Choroid plexus epithelial cell (primary cell): Measurements from ENCODE around the gene SLFN5.

Experiments used
- DNase-seq: peaks from one replicate; pipeline ENCODE4 v3.0.0-alpha.2; 2010; ENCODE audit warnings: low read depth
- H3K4me3 ChIP-seq: 2 replicates; pipeline ENCODE4 v1.5.1; 2011; ENCODE audit warnings: low read depth, mild to moderate bottlenecking, control low read depth, low read length, moderate library complexity
- CTCF ChIP-seq: conservative IDR thresholded peaks from 2 replicates; pipeline ENCODE4 v1.5.1; 2011; ENCODE audit warnings: low read depth, mild to moderate bottlenecking, control low read depth, inconsistent platforms, low read length, moderate library complexity

Gene SLFN5

GRCh38 chr17:35312790-35313711 is 70.2 kb downstream of the SLFN5 start:
- TF ChIP-seq CTCF = peak; percentile 89
- peak; percentile 90 for DNase-seq
- peak overlapping the region; percentile 39 for H3K4me3 ChIP-seq

- H3K4me3 ChIP-seq = no peak overlapping the region
- no peak for DNase-seq
- TF ChIP-seq CTCF = no peak
Observed at GRCh38 chr17:35313875-35314409, 71.1 kb downstream of the SLFN5 start.

GRCh38 chr17:35314415-35315216 is 71.7 kb downstream of the SLFN5 start:
- no peak for TF ChIP-seq CTCF
- no peak overlapping the region for H3K4me3 ChIP-seq
- DNase-seq = peak; percentile 22

GRCh38 chr17:35315283-35315682 is 72.4 kb downstream of the SLFN5 start:
- TF ChIP-seq CTCF = no peak
- peak; percentile 91 for DNase-seq
- H3K4me3 ChIP-seq = no peak overlapping the region

GRCh38 chr17:35315971-35316370 is 73.1 kb downstream of the SLFN5 start:
- DNase-seq = no peak
- H3K4me3 ChIP-seq = no peak overlapping the region
- no peak for TF ChIP-seq CTCF

GRCh38 chr17:35322749-35323148 is 79.9 kb downstream of the SLFN5 start:
- no peak for DNase-seq
- no peak for TF ChIP-seq CTCF
- no peak overlapping the region for H3K4me3 ChIP-seq
